ENCODE measurements around the gene ILDR1. TPM values are rescaled to one million over a fixed set of nuclear protein-coding genes. Genes with fewer than 3 reads are reported as not detected.
A peak's percentile ranks its signal among the peaks of the same experiment; 100 is the strongest.

ILDR1 gene
- total RNA-seq, 2 experiments from 2014 or later, result 3.8 to 4.5 TPM

DNA sequence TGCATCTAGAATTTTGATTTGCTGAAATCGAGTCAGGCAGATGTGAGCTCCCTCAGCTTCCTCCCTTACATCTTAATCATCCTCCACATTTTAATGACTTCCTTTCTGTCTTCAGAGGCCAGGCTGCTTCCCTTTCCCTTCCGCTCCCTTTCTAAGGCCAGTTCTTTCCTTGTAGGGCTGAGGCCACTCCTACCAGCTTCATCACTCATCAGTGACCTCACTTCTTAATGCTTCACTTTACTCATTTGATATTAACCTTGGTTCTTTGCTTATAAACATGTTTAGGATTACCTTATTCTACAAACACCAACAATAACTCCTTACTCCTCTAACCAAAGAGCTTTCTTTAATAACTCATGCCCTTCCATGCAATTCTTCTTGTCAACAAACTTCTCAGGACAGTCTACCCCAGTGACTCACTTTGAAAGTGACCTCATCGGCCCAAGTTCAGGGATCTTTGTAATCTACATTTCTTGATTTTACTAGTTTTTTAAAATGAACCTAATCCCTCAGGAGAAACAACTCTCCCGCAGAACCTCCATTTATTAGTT is 23.9 kb downstream of the ILDR1 start:
- Mint-ChIP-seq H3K36me3 (peaks cover 36% of the 10 kb centered on the region), H3K9me3 (ENCODE audit: low read depth) (no peaks in the 10 kb centered on the region), H3K27me3 (peaks cover 3% of the 10 kb centered on the region), H3K4me3 (no peak overlapping the region), H3K27ac (peak overlapping the region; percentile 60), H3K4me1 (peaks cover 45% of the 10 kb centered on the region)
- CTCF ChIA-PET, result interaction anchor here (0.6 to 0.7 kb wide), 2 partner anchors 8 to 262 kb away, joined by 3 to 4 read pairs; no protein-coding TSS in a partner anchor
- no peak for DNase-seq
- peak; percentile 48 for ATAC-seq

DNA sequence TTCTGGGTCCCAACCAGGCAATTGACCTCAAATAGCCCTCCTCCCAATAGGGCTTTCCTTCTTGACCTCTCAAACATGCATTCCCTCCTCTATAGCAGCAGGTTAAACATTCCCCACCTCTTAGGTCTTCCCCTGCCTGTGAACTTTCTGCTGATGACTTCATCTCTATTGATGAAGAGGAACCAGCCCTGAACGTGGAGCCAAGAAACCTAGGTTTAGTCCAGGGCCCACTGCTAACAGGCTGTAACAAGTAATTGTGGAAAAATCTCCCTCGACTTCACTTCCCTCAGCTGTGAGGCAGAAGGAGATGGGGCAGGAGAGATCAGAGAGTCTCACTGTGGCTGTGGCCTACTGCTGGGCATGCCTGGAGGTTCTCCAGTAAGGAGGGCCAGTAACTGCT is 24.7 kb downstream of the ILDR1 start:
- Mint-ChIP-seq H3K27ac (no peak overlapping the region), H3K9me3 (ENCODE audit: low read depth) (no peaks in the 10 kb centered on the region), H3K36me3 (peaks cover 38% of the 10 kb centered on the region), H3K4me3 (no peak overlapping the region), H3K27me3 (no peaks in the 10 kb centered on the region), H3K4me1 (peaks cover 44% of the 10 kb centered on the region)
- ATAC-seq (no peak), DNase-seq (no peak)
- CTCF ChIA-PET, result interaction anchor here (0.6 kb wide), 1 partner anchor 262 kb away, joined by 4 read pairs; no protein-coding TSS in a partner anchor

- CTCF ChIA-PET, result interaction anchor here (1.1 to 2.1 kb wide), 6 partner anchors 15 to 103 kb away, joined by 3 to 10 read pairs (median 7); no protein-coding TSS in a partner anchor
- Mint-ChIP-seq H3K4me3 (no peak overlapping the region), H3K36me3 (peaks cover 39% of the 10 kb centered on the region), H3K4me1 (peaks cover 44% of the 10 kb centered on the region), H3K9me3 (ENCODE audit: low read depth) (no peaks in the 10 kb centered on the region), H3K27ac (peak overlapping the region; percentile 13), H3K27me3 (no peaks in the 10 kb centered on the region)
- no peak for ATAC-seq
- no peak for DNase-seq
Measured at GRCh38 chr3:121996441-121996840, 25.6 kb downstream of the ILDR1 start.

- Mint-ChIP-seq H3K27me3 (no peaks in the 10 kb centered on the region), H3K27ac (peak overlapping the region; percentile 13), H3K9me3 (ENCODE audit: low read depth) (no peaks in the 10 kb centered on the region), H3K4me1 (peaks cover 48% of the 10 kb centered on the region), H3K4me3 (no peak overlapping the region), H3K36me3 (peaks cover 32% of the 10 kb centered on the region)
- CTCF ChIA-PET, result interaction anchor here (0.9 to 2.1 kb wide), 11 partner anchors 9 to 449 kb away, joined by 3 to 10 read pairs (median 6); no protein-coding TSS in a partner anchor
- ATAC-seq (peak; percentile 57), DNase-seq (peak; percentile 61)
Measured at GRCh38 chr3:121995161-121996137, 26.6 kb downstream of the ILDR1 start.

DNA sequence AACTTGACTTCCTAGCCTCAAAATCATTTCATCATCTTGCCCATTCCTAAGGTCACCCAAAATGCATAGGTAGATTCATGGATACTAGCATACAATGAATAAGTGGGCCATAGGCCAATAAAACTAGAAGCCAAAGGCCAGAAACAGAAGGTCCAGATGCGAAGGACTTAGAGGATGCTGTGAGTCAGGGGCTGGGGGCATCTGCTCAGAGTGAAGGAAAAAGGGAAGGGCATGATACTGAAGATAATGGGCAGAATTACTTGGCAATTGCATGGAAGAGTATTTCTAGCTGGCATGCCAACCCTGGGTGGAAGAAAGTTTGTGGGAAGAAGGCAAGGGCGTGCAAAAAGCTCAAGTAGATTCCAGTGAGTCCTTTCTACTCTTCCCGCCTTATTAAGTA is 27.5 kb downstream of the ILDR1 start:
- no peaks in the 10 kb centered on the region for H3K9me3 Mint-ChIP-seq (ENCODE audit: low read depth)
- H3K27me3 Mint-ChIP-seq, result no peaks in the 10 kb centered on the region
- H3K4me1 Mint-ChIP-seq, result peaks cover 56% of the 10 kb centered on the region
- H3K36me3 Mint-ChIP-seq, result peaks cover 29% of the 10 kb centered on the region
- ATAC-seq (no peak), DNase-seq (no peak)
- H3K4me3 Mint-ChIP-seq, result no peak overlapping the region
- CTCF ChIA-PET, result interaction anchor here (0.6 to 2.0 kb wide), 4 partner anchors 10 to 104 kb away, joined by 3 to 7 read pairs (median 6); no protein-coding TSS in a partner anchor
- H3K27ac Mint-ChIP-seq, result peak overlapping the region; percentile 9

- DNase-seq (no peak), ATAC-seq (no peak)
- Mint-ChIP-seq H3K4me3 (no peak overlapping the region), H3K9me3 (ENCODE audit: low read depth) (no peaks in the 10 kb centered on the region), H3K4me1 (peaks cover 60% of the 10 kb centered on the region), H3K36me3 (peaks cover 32% of the 10 kb centered on the region), H3K27ac (no peak overlapping the region), H3K27me3 (no peaks in the 10 kb centered on the region)
- CTCF ChIA-PET, result no interaction called here
Measured at GRCh38 chr3:121992601-121993560, 29.2 kb downstream of the ILDR1 start.

GRCh38 chr3:121989943-121990342 is 32.1 kb downstream of the ILDR1 start:
- CTCF ChIA-PET, result interaction anchor here (1.1 to 1.4 kb wide), 6 partner anchors 8 to 269 kb away, joined by 3 to 4 read pairs (median 3); no protein-coding TSS in a partner anchor
- peaks cover 3% of the 10 kb centered on the region for H3K9me3 Mint-ChIP-seq (ENCODE audit: low read depth)
- H3K4me3 Mint-ChIP-seq, result no peak overlapping the region
- peaks cover 36% of the 10 kb centered on the region for H3K36me3 Mint-ChIP-seq
- peaks cover 35% of the 10 kb centered on the region for H3K4me1 Mint-ChIP-seq
- ATAC-seq (no peak), DNase-seq (no peak)
- peaks cover 4% of the 10 kb centered on the region for H3K27me3 Mint-ChIP-seq
- H3K27ac Mint-ChIP-seq, result no peak overlapping the region

DNA sequence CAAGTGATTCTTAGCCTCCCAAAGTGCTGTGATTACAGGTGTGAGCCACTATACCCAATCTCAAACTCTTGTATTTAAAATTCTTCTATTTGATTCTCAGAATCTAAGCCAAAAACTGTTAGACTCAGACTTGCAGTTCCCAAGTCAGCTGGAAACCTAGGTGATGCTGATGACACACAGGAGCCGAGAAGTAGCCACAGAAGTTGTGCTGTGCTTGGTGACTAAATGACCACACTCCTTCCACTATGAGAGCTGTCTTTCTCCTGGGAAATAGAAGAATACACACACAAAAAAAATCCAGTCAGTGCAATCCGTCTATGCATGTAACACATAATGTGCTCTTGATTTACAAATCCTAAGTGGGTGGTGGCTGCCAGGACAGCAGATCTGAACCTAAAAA is 33.9 kb downstream of the ILDR1 start:
- DNase-seq (peak; percentile 62), ATAC-seq (peak; percentile 78)
- Mint-ChIP-seq H3K4me1 (peaks cover 30% of the 10 kb centered on the region), H3K36me3 (peaks cover 50% of the 10 kb centered on the region), H3K4me3 (no peak overlapping the region), H3K9me3 (ENCODE audit: low read depth) (peaks cover 18% of the 10 kb centered on the region), H3K27ac (peak overlapping the region; percentile 47), H3K27me3 (peaks cover 4% of the 10 kb centered on the region)
- CTCF ChIA-PET, result no interaction called here

- ATAC-seq, result no peak
- CTCF ChIA-PET, result no interaction called here
- H3K36me3 Mint-ChIP-seq, result peaks cover 58% of the 10 kb centered on the region
Measured at GRCh38 chr3:121985846-121986245, 36.2 kb downstream of the ILDR1 start.

DNA sequence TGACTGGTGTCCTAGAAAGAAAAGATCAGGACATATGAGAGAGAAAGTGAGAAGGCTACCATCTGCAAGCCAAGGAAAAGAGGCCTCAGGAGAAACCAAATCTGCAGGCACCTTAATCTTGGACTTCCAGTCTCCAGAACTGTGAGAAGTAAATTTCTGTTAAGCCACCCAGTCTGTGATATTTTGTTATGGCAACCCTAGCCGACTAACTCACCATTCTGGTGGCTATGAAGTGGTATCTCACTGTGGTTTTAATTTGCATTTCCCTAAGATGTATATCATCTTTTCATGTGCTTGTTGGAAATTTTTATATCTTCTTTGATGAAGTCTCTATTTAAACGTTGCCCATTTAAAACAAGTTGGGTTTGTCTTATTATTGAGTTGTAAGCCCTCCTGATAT is 40.6 kb downstream of the ILDR1 start:
- H3K27me3 Mint-ChIP-seq, result peaks cover 8% of the 10 kb centered on the region
- no peak overlapping the region for H3K4me3 Mint-ChIP-seq
- DNase-seq (no peak), ATAC-seq (no peak)
- CTCF ChIA-PET, result interaction anchor here (1.0 kb wide), 1 partner anchor 14 kb away, joined by 5 read pairs; no protein-coding TSS in a partner anchor
- H3K27ac Mint-ChIP-seq, result no peak overlapping the region
- peaks cover 27% of the 10 kb centered on the region for H3K4me1 Mint-ChIP-seq
- H3K36me3 Mint-ChIP-seq, result peaks cover 57% of the 10 kb centered on the region
- peaks cover 21% of the 10 kb centered on the region for H3K9me3 Mint-ChIP-seq (ENCODE audit: low read depth)

More at GRCh38 chr3:121985846-121986245, 36.2 kb downstream of the ILDR1 start:
- Mint-ChIP-seq H3K4me3 (no peak overlapping the region), H3K9me3 (ENCODE audit: low read depth) (peaks cover 18% of the 10 kb centered on the region), H3K4me1 (peaks cover 37% of the 10 kb centered on the region), H3K27ac (no peak overlapping the region), H3K27me3 (peaks cover 8% of the 10 kb centered on the region)
- no peak for DNase-seq

GRCh38 chr3:121980450-121980796 is 41.6 kb downstream of the ILDR1 start:
- H3K4me1 Mint-ChIP-seq, result peaks cover 27% of the 10 kb centered on the region

GRCh38 chr3:121979734-121980449 is 42.2 kb downstream of the ILDR1 start:
- Mint-ChIP-seq H3K4me1 (peaks cover 27% of the 10 kb centered on the region), H3K27ac (peak overlapping the region; percentile 48), H3K9me3 (ENCODE audit: low read depth) (peaks cover 18% of the 10 kb centered on the region), H3K27me3 (peaks cover 3% of the 10 kb centered on the region), H3K36me3 (peaks cover 54% of the 10 kb centered on the region), H3K4me3 (no peak overlapping the region)
- DNase-seq (no peak), ATAC-seq (peak; percentile 55)
- CTCF ChIA-PET, result interaction anchor here (1.0 to 1.4 kb wide), 3 partner anchors 11 to 279 kb away, joined by 3 to 6 read pairs (median 3); no protein-coding TSS in a partner anchor

More at GRCh38 chr3:121980450-121980796, 41.6 kb downstream of the ILDR1 start:
- CTCF ChIA-PET, result interaction anchor here (1.2 kb wide), 1 partner anchor 120 kb away, joined by 6 read pairs; no protein-coding TSS in a partner anchor
- Mint-ChIP-seq H3K27ac (peak overlapping the region; percentile 48), H3K9me3 (ENCODE audit: low read depth) (peaks cover 21% of the 10 kb centered on the region), H3K27me3 (peaks cover 8% of the 10 kb centered on the region), H3K4me3 (no peak overlapping the region), H3K36me3 (peaks cover 58% of the 10 kb centered on the region)
- DNase-seq, result no peak
- ATAC-seq, result no peak
